ENCODE results near the gene PSPN. TPM values are rescaled to one million over a fixed set of nuclear protein-coding genes. Genes with fewer than 3 reads are reported as not detected.
A peak's percentile ranks its signal among the peaks of the same experiment; 100 is the strongest.

PSPN gene, protein sequence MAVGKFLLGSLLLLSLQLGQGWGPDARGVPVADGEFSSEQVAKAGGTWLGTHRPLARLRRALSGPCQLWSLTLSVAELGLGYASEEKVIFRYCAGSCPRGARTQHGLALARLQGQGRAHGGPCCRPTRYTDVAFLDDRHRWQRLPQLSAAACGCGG
- 1 to 10 TPM; 2.5 to 3.8 TPM for total RNA-seq
- long read RNA-seq, partial matches to known transcripts: 0 of 1 reads
- long read RNA-seq, other reads (novel, unspliced or antisense): 0 of 1 reads

DNA sequence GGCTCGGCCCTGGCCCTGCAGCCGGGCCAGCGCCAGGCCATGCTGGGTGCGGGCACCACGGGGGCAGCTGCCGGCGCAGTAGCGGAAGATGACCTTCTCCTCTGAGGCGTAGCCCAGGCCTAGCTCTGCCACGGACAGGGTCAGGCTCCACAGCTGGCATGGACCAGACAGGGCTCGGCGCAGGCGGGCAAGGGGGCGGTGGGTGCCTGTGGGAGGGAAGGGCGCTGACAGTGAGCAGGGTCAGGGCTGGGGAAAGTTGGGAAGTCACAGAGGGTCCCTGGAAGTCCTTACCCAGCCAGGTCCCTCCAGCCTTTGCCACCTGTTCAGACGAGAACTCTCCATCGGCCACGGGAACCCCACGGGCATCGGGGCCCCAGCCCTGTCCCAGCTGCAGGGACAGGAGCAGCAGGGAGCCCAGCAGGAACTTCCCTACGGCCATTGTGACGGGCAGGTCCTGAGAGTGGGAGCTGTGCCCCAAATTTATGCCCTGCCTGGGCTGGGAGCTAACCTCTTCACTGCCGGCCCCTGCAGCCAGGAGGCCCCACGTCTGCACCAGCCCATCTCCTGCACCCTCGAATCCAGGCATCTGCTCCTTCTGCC is at the start of gene PSPN:
TSS of gene PSPN (minus strand) at position 523 of the 600 bp plus-strand sequence. CDS start at position 439, 84 bp downstream.
- intact Hi-C loops (cut with DNase I, micrococcal nuclease): no loop called here
- DNase-seq (no peak), ATAC-seq (no peak)

GRCh38 chr19:6424939-6425731 is 49.4 kb upstream of the PSPN start:
- intact Hi-C loops (cut with DNase I, micrococcal nuclease): no loop called here
- DNase-seq (peak; percentile 99 to 100), ATAC-seq (peak; percentile 87)

DNA sequence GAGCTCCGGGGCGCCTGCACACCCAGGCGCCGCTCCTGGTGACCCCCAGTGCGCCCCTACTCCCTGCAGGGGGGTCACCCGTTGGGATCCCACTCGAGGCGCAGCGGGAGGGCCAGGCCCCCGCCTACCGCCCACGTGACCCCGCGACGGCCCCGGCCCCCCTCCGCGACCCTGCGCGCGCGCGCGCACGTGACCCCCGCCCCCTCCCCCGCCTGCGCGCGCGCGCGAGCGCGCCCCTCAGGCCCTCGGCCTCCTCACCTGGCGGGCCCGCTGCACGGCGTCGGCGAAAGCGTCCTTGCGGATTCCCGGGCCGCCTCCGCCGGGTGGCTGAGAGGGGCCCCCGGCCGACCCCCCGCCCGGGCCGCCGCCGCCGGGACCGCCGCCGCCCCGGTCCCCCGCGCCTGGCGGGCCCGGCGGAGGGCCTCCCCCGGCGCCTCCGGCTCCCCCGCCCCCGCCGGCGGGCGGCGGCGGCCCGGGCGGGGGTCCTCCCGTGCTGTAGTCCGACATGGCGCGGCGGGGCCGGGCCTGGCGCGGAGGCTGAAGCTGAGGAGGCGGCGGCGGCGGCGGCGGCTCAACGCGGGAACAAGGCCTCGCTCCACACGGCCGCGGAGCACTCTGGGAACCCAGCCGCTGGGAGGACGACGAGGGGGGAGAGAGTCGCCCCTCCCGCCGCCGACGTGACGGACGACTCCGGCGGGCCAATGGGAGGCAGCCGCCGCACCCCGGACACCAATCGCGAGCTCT is 48.6 kb upstream of the PSPN start, which contains the start of gene KHSRP:
TSS of gene KHSRP (minus strand) at position 617 of the 744 bp plus-strand sequence. CDS start at position 507, 110 bp downstream.
- DNase-seq: no peak

DNA sequence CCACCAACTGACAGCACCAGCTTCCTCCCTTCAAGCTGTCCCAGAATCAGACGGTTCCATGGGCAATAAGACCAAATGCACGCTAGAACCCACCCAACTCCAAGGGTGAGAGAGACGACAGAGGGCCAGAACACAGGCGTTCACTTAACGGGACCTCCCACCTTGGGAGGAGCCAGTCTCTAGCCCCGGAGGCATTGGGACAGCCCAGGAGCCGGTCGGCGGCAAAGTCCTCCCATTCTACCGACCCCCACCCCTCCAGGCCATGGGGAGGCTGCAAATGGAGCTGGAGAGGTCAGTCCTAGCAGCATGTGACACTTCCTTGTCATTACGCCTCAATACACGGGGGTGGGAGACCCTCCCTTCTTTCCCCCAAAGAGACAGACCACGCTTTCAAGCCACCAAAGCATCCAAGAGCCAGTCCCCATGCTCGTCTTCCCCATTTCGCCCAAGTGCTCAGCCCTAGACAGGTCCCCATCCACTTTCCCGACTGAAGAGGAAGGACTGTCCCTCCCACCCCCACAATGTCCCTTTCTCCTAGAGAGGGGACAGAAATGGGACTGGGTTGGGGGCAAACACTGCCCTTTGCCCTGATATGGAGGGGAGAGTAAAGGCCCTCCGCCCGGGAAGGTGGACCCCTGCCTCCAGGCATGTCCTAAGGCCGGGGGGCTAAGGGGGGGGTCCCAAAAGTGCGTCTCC is 47.9 kb upstream of the PSPN start:
- DNase-seq (peak; percentile 48 to 51), ATAC-seq (no peak)
- intact Hi-C loops (cut with DNase I, micrococcal nuclease): no loop called here

More for the DNA sequence above, 48.6 kb upstream of the PSPN start, which contains the start of gene KHSRP:
- intact Hi-C loops (cut with DNase I, micrococcal nuclease): no loop called here
- ATAC-seq: no peak

DNA sequence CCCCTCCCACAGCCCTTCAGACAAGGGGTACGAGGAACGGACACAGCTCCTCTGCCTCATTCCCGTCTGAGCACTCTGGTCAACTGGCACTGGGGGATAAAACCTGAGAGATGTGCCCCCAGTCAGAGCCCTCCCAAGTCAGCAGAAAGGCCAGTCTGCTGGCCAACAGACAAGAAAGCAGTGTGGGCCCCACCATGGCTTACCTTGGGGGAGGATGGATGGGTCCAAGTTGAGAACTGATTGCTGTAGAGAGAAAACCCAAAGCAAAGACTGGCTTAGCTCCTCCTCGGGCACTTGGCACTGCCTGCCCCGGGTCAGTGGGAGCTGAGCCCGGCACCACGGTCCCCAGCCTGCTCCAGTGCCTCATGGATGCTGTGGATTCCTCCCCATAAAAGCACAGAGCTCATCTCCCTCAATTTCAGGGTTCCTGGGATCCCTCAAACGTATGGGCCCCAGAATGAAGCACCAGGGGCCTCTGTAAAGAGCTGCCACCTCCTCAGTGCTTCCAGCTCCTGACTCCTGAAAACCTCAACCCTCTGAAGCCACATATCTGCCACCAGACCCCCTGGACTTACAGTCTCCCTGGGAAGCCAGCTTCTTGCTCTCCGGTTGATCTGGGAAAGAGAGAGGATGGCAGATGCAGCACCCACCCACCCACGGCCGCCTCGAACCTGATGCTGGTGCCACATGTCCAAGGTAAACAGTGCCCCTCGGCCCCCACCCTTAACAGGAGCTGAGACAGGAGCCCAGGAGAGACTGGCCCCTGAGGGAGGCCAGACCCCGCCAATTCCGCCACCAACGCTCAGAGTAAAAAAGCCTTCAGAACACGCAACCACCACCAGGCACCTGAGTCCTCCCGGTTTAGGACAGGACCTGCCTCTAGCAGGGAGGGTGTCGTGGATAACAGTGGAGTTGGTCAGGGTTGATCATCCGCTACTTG is 45.6 kb upstream of the PSPN start:
- intact Hi-C loops (cut with DNase I, micrococcal nuclease): no loop called here
- no peak for ATAC-seq
- no peak for DNase-seq

DNA sequence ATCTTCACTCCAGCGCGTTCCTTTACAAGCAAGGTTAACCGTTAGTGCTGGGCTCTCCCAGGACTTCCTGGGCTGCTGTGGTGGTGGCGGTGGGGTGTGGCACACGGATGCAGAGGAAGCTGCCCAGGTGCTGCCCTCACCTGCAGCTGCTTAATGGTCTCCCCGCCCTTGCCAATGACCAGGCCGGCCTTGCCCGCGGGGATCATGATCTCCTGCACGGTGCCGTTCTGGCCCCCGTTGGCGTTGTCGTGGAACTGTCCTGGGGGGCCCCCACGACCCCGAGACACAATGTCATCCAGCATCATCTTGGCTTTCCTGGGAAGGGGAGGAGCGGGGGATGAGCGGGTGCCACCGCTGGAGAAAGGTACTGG is 42.8 kb upstream of the PSPN start:
- intact Hi-C loops (cut with DNase I, micrococcal nuclease): no loop called here
- ATAC-seq (peak; percentile 57), DNase-seq (no peak)

DNA sequence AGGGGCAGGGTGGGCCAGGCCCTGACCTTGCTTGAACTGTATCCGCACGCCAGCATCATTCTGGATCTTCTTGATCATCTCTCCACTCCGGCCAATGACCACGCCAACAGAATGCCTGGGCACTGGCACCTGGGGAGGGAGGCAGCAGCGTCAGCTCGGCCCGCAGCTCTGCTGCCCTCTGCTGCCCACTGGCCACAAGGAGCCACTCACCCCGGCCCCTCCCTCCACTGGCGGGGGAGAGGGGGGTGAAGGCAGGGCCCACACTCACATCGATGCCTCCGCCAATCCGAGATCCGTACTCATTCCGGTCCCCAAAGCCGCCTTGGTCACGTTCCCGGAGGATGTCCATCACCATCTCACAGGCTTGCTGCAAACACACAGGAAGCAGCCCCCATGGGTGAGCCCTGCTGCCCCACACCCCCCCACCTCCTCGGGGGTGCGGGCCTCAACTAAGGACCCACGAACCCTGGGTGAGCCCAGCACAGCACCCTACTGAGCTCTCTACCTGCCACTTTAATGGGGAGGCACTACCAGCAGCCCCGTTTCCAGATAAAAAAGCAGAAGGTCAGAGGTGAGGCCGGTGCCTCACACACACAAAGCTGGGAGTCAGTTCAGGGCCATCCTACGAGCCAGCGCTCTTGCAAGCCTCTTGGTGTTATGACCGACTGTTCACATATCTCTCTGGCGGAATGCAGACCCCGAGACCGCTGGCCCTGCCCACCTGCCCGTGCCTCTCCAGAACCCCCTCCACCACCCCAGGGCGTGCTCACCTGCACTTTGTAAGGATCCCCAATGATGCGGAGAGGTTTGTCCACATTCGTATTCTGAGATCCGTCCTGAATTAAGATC is 42.2 kb upstream of the PSPN start:
- DNase-seq: no peak
- intact Hi-C loops (cut with DNase I, micrococcal nuclease): no loop called here
- peak; percentile 60 for ATAC-seq

- ATAC-seq: no peak
- intact Hi-C loops (cut with DNase I, micrococcal nuclease): no loop called here
- DNase-seq: no peak
Measured at GRCh38 chr19:6416658-6417405, 41.1 kb upstream of the PSPN start.

GRCh38 chr19:6415591-6416190 is 40.0 kb upstream of the PSPN start:
- intact Hi-C loops (cut with DNase I, micrococcal nuclease): no loop called here
- DNase-seq (no peak), ATAC-seq (no peak)

DNA sequence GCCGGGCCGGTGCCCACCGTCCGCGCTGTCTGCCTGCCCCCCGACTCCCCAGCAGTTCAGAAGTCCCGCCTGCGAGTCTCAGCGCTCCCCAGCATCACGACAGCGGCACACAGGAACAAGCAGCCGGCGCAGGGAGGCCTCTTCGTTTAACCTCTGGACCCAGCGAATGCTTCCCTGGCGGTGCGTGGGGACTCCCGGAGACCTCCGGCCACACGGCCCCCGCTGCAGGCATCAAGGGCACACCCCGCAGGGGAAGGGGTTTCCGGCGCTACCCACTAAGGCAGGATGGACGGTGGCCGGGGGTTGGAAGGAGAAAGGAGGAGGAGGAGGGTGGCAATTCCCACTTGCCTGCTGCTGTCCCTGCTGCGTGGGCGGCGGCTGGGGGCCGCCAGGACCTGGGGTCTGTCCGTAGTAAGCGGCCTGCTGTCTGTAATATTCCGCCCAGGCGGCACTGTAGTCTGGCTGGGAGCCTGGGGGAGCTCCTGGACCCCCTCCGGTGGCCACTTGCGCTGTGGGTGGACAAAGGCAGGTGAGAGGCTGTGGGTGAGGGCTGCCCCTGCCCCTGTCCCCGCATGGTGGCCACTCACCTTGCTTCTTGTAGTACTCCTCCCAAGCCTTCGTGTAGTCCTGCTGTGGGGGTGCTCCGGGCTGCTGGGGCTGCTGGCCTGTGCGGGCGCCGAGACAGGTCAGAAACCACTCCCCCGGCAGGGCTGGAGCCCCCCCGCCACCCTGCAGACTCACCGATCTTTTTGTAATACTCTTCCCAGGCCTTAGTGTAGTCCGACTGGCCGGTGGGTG is 39.3 kb upstream of the PSPN start:
- DNase-seq (no peak), ATAC-seq (no peak)
- intact Hi-C loops (cut with DNase I, micrococcal nuclease): no loop called here

DNA sequence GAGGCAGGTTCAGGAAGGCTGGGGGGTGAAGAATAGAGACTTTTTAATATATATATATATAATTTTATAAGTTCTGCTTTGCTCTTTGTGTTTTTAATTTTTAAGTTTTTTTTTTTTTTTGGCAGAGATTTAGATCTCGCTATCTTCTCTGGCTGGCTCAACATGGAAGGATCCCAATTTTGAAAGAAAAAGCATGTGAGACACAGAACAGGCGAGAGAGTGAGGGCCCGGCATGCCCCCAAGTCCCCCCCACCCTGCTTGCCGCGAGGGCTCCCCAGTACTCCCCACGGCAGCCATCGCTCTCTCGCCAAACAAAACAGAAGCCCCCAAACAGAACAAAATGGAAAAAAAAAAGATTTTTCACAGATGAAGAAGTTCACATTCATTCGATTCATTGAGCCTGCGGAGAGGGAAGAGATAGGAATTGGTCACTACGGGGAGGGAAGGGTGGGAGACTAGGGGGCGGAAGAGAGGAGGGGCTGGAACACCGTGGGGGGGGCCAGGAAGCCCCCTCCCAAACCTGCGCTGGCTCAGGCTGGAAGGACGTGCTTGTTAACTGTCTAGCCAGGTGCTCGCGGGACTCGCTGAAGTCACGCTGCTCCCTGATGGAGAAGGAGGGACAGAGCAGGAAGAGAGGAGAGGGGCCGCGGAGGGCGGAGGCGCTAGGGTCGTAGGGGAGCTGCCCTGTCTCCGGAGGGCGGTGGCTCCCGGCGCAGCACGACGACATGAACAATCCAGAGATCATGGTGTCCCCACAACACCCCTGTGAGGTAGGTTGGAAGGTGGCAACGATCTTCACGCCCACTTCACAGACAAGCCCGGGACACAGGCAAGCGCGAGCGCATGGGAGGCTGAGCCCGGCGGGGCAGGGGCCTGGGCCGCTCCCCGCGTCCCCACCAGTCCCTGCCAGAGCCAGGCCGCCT is 38.2 kb upstream of the PSPN start:
- DNase-seq: no peak
- ATAC-seq: no peak
- intact Hi-C loops (cut with DNase I, micrococcal nuclease): no loop called here

DNA sequence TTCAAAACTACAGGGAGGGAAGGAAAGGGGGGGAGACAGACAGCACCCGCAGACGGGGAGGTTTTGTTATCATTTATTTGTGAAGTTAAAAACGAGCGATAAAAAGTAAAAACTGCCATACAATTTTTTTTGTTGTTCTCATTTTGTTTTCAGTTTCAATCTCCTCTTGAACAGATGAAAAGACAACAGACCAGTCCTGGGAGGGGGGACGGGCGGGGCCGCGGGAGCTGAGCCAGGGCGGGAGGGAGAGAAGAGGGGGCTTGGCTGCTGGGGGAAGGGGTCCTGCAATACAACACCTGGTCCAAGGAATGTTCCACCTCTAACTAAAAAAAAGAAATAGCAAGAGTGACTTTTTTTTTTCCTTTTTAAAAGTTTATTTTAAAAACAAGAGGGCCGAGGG is 37.6 kb upstream of the PSPN start:
- ATAC-seq (no peak), DNase-seq (no peak)
- intact Hi-C loops (cut with DNase I, micrococcal nuclease): no loop called here

- ATAC-seq (peak; percentile 88), DNase-seq (peak; percentile 46 to 74)
- intact Hi-C loops (cut with DNase I, micrococcal nuclease): no loop called here
Measured at GRCh38 chr19:6412447-6413091, 36.8 kb upstream of the PSPN start.
